ENCODE measurements around the gene PRKCH.

Gene PRKCH

DNA sequence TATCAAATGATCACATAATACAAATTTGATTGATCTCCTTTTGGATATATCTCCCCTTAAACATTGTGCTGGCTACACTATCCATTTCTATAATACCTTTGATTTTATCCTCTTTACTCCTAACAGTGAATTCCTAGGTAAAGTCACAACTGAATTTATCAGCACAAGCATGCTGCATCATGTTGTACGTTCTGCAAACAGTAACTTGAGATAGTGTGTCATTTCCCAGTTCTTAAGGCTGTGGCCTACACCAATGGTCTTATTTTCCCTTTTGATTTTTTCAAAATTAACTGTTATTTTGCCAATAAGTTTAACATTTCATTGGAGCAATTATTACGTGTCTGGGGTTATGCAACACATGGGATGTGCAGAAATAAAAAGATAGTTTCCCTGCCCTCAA, 24.8 kb downstream of the PRKCH start:
- Histone ChIP-seq H3K9me3 (ENCODE audit: insufficient read depth, low read depth, low read length) (no peaks in the 10 kb centered on the region), H3K9ac (ENCODE audit: low read depth, low read length, poor library complexity, severe bottlenecking) (no peak overlapping the region), H3F3A (ENCODE audit: low read depth) (0 out of 2 replicates have a peak, but pooled peaks cover 2% of the 10 kb centered on the region), H3K4me3 (ENCODE audit: low read length, poor library complexity, severe bottlenecking) (no peak overlapping the region), H4K20me1 (ENCODE audit: insufficient read depth, low read length, poor library complexity, severe bottlenecking) (peaks cover 73% of the 10 kb centered on the region), H3K79me2 (ENCODE audit: insufficient read depth, low read length) (peaks cover 100% of the 10 kb centered on the region), H3K36me3 (ENCODE audit: insufficient read depth, low read length) (no peaks in the 10 kb centered on the region), H3K9me2 (replicated peaks; ENCODE audit: low read depth, low read length) (no peaks in the 10 kb centered on the region), H3K27me3 (ENCODE audit: insufficient read depth, low read length, poor library complexity, severe bottlenecking) (no peaks in the 10 kb centered on the region), H3K4me1 (ENCODE audit: insufficient read depth, low read length, poor library complexity, severe bottlenecking) (peaks cover 81% of the 10 kb centered on the region), H2AFZ (ENCODE audit: low read length) (no peak overlapping the region), H3K4me2 (ENCODE audit: low read depth, low read length, poor library complexity, severe bottlenecking) (no peak overlapping the region)
- TF ChIP-seq EZH2phosphoT487 (IDR thresholded peaks at IDR 0.05; ENCODE audit: borderline replicate concordance): no peak
- TF ChIP-seq CTCF (conservative IDR thresholded peaks at IDR 0.05; ENCODE audit: low read length): no peak

DNA sequence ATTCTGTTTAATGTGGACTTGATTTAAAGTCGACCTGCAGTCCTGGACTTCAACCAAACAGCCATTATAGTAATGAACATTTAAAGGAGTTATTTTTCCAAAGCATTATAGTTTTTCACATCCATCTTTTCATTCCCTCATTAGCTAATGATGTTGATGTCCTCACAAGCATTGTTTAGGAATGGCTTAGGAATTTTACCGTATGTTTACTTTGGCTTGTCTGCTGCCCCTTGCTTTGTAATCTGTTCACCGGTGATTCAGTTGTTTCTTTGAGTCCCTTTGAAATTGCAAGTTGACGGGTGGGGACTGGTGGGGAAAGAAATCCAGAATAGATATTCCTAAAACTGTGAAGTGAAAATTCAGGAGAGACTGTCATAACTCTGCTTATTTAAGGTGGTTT, 25.4 kb downstream of the PRKCH start:
- H3K4me2 ChIP-seq (ENCODE audit: low read depth, low read length, poor library complexity, severe bottlenecking): no peak overlapping the region
- H3K79me2 ChIP-seq (ENCODE audit: insufficient read depth, low read length): peaks cover 100% of the 10 kb centered on the region
- 0 out of 2 replicates have a peak, but pooled peaks cover 2% of the 10 kb centered on the region for H3F3A ChIP-seq (ENCODE audit: low read depth)
- no peaks in the 10 kb centered on the region for H3K9me2 ChIP-seq (replicated peaks; ENCODE audit: low read depth, low read length)
- H3K9ac ChIP-seq (ENCODE audit: low read depth, low read length, poor library complexity, severe bottlenecking): peak overlapping the region; percentile 36
- H3K36me3 ChIP-seq (ENCODE audit: insufficient read depth, low read length): no peaks in the 10 kb centered on the region
- peaks cover 74% of the 10 kb centered on the region for H4K20me1 ChIP-seq (ENCODE audit: insufficient read depth, low read length, poor library complexity, severe bottlenecking)
- H3K4me3 ChIP-seq (ENCODE audit: low read length, poor library complexity, severe bottlenecking): no peak overlapping the region
- H2AFZ ChIP-seq (ENCODE audit: low read length): no peak overlapping the region
- TF ChIP-seq CTCF (conservative IDR thresholded peaks at IDR 0.05; ENCODE audit: low read length): no peak
- no peak for TF ChIP-seq EZH2phosphoT487 (IDR thresholded peaks at IDR 0.05; ENCODE audit: borderline replicate concordance)
- no peaks in the 10 kb centered on the region for H3K27me3 ChIP-seq (ENCODE audit: insufficient read depth, low read length, poor library complexity, severe bottlenecking)
- H3K9me3 ChIP-seq (ENCODE audit: insufficient read depth, low read depth, low read length): no peaks in the 10 kb centered on the region
- peaks cover 81% of the 10 kb centered on the region for H3K4me1 ChIP-seq (ENCODE audit: insufficient read depth, low read length, poor library complexity, severe bottlenecking)

DNA sequence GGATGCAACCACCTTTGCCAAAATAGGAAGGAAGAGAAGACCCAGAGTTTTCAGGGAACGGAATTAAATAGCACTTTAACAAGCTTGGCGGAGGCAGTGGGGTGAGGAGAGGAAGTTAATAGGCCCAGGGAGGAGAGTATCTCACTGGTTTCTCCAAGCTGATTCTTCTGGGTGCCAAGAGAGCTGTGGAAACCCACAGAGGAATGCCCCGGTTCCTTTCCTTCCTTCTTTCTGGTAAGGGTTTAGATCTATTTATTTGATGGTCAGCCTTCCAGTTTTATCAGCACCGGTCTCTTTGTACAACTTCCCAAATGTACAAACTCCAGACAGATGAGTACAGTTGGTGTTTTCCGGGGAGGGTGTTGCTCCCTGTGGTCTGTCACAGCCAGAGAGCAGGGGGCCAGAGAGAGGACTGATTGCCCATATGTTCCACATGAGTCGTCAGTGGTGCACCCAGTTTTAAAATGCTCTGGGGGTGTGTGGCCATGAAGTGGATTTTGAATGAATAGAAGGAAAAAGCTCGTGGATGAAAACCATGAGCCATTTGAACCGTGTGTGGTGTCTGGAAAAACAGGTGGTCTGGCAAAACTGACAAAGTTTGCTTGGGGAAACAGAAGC, 26.6 kb downstream of the PRKCH start:
- Histone ChIP-seq H4K20me1 (ENCODE audit: insufficient read depth, low read length, poor library complexity, severe bottlenecking) (peaks cover 67% of the 10 kb centered on the region), H3K36me3 (ENCODE audit: insufficient read depth, low read length) (no peaks in the 10 kb centered on the region), H3K9ac (ENCODE audit: low read depth, low read length, poor library complexity, severe bottlenecking) (peak overlapping the region; percentile 36), H3K9me3 (ENCODE audit: insufficient read depth, low read depth, low read length) (no peaks in the 10 kb centered on the region), H3K9me2 (replicated peaks; ENCODE audit: low read depth, low read length) (no peaks in the 10 kb centered on the region), H3K4me2 (ENCODE audit: low read depth, low read length, poor library complexity, severe bottlenecking) (peak overlapping the region; percentile 56), H2AFZ (ENCODE audit: low read length) (no peak overlapping the region), H3K4me3 (ENCODE audit: low read length, poor library complexity, severe bottlenecking) (peak overlapping the region; percentile 19), H3K27me3 (ENCODE audit: insufficient read depth, low read length, poor library complexity, severe bottlenecking) (no peaks in the 10 kb centered on the region), H3F3A (ENCODE audit: low read depth) (no peaks in the 10 kb centered on the region), H3K4me1 (ENCODE audit: insufficient read depth, low read length, poor library complexity, severe bottlenecking) (peaks cover 72% of the 10 kb centered on the region), H3K79me2 (ENCODE audit: insufficient read depth, low read length) (peaks cover 100% of the 10 kb centered on the region)
- TF ChIP-seq CTCF (conservative IDR thresholded peaks at IDR 0.05; ENCODE audit: low read length): no peak
- TF ChIP-seq EZH2phosphoT487 (IDR thresholded peaks at IDR 0.05; ENCODE audit: borderline replicate concordance): no peak

Measured in Loucy (cell line).